ENCODE measurements around the gene C16orf82.
A peak's percentile ranks its signal among the peaks of the same experiment; 100 is the strongest.
"Not testable (repeated sequence)": the region's sequence is repeated elsewhere in the genome, so short reads cannot be mapped to it uniquely, and the experiment has no call there.

Gene C16orf82

DNA sequence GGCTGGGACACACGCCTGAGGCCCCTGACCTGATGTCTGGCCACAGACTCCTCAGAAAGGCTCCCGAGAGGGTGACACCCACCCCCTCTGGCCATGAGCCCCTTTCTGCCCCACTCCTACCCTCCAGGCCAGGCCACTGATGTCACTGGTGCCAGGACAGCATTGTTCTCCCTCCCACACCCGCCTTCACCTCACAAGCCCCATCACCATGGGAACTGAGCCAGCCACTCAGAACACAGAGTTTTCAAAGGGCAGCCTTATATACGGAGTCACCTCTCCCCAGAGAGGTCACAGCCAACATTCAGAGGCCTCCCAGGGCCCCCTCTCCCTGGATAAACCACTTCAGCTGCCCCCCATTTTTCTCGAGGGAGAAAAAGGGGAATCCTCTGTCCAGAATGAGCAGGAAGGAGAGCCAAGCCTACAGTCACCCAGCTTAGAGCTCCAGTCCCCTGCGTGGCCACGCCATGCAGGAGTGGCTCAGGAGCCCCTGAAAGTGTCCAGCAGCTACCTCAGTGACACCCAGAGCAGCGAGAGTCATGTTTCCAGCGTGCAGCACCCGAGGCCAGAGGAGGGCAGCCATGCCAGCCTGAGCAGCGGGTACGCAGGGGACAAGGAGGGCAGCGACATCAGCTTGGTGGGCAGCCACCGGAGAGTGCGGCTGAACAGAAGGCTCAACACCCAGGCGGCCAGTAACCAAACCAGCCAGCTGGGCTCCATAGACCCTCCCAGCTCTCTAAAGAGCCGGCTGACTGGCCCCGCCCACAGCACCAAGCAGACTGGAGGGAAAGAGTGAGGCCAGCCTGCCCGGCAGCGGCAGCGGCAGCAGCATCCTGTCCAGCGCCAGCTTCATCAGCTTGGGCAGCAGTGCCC is at the start of gene C16orf82:
C16orf82 (plus strand) TSS at position 260 of the 870 bp plus-strand sequence.
- DNase-seq = peak; percentile 2

DNA sequence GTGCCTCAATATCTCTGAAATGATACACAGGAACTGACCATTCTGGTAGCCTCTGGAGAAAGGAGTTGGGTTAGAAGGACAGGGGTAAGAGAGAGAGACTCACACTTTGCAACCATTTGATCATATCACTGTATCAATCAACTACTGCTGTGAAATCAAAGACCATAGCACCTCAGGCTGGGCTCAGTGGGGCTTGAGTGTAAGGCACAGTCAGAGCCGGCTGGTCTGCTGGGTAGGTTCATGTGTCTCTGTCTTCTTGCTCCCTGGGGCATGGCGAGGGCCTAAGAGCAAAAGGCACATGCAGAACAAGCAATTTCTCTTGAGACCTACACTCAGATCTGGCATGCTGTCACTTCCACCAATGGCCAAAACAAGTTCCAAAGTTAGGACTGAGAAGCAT is 46.7 kb upstream of the C16orf82 start:
- DNase-seq = no peak

DNA sequence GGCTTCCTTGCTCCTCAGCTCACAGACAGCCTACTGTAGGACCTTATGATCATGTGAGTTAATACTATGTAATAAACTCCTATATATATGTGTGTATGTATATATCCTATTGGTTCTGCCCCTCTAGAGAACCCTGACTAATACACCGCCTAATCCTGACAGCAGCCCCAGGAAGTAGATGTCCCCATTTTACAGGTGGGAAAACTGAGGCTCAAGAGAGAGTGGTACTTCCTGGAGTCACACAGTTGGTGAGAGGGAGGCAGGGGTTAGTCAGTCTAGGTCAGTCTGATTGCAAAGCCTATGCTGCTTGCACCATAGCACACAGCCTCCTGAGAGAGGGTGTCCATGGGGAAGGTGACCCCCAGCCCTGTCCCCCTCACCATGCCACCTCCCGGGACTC is 42.7 kb upstream of the C16orf82 start:
- no peak for DNase-seq

DNA sequence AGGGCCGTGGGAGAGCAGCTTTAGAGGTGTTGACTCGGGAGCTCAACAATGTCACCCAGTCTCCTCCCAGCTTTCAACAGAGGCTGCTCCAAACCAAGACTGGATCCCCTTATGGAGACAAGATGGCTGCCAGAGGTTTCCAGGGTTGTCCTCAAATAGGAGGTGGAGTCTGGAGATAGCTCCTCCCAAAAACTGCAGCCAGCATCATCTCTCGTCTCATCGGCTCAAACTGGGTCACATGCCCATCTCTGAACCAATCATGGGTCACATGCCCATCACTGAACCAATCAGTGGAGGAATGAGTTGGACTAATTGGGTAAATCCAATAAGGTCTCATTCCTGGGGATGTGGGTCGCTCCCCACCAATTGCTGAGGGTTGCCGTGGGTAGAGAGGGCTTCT is 41.1 kb upstream of the C16orf82 start:
- no peak for DNase-seq

DNA sequence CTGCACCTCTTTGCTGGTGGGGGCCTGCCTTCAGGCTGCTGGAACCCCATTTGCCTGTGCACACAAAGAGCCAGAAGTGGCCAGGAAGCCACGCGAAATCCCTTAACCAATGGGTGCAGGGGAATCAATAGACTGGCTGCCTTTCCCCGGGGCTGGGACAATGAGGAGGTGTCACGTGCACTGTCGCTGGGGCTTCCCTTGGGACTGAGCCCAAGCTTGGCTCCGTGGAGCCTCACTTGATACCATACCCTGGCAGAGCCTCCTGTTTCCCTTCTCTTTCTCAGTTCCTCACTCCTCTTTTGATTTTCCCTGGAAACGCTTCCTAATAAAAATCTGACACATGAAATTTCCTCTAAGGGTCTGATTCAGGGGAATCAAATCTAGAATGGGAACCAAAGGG is 38.8 kb upstream of the C16orf82 start:
- DNase-seq = no peak

DNA sequence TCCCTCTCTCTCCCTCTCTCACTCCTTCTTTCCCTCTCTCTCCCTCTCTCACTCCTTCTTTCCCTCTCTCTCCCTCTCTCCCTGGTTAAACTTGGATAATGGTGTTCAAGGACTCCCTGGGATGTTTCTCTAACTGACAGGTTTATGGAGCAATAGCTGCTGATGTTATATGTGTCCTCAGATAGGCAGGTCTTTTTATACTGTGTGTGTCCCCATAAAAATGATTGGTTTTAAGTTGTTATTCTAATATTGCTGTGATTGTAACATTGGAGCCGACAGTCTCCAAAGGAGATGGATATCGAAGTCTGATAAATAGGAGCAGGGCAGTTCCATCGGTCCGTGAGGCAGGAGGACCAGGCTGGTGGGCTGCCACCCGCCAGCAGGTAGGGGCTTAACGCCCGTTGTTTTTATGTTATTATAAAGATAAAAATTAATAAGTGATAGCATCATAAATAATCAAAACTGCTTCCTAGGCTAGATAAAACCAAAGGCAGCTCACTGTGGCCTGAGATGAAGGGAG is 38.1 kb upstream of the C16orf82 start:
- no peak for DNase-seq

DNA sequence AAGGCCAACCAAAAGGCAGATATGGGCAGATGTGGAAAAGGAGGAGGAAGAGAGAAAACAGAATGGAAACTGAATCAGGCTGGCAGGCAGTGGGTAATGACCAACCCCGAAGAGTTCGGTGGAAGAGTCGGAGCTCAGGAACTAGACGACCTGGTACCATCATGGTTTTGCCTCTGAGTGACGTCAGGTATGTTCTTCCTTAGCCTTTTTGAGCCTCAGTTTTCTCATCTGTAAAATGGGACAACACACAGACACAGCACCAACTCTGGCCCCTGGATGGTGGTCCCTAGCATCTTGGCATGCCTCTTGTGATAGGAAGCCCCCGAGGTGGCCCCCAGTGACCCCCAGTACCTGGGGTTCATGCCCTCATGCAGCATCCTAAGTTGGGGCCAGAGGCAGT is 37.2 kb upstream of the C16orf82 start:
- no peak for DNase-seq

DNA sequence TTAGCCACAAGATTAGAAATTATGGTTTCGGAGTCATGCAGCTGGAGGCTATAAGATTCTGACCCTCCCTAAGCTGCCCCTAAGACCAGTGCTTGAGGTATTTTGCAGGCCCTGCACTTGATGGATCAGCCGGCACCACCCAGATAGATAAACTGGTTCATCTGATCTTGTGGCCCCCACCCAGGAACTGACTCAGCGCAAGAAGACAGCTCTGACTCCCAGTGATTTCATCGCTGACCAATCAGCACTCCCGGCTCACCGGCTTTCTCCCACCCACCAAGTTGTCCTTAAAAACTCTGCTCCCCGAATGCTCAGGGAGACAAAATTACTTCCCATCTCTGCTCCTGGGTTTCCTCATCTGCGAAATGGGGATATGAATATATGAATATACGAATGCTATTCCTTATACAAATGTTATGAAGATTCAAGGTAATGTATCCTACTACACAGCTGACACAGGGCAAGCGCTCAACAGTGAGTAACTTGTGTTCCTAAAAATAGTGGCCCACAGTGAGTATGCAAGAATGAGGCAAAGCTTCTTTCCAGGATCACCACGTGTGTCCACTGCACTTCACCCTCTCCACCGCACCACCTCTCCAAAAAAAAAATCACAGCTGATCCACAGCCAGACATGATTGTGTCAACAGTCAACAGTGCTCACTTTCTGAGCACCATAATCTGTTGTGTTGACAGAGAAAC is 33.3 kb upstream of the C16orf82 start:
- DNase-seq = no peak

DNA sequence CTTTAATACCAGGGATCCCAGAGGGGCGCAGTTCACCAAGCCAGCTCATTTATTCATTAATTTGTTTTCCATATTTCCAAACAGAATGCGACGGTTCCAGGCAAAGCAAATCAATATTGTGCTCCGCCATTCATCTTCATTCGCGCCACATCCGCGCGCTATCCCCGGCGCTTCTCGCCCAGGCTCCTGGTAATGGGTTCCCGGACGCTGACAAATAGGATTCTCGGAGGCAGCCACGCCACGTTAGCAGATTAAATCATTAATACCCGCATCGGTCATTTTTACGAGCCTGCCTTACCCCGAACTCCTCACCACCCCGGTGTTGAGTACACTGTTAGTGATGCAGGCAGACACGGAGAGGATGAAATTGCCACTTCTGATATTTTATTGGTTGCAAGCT is 26.0 kb upstream of the C16orf82 start:
- DNase-seq = no peak

DNA sequence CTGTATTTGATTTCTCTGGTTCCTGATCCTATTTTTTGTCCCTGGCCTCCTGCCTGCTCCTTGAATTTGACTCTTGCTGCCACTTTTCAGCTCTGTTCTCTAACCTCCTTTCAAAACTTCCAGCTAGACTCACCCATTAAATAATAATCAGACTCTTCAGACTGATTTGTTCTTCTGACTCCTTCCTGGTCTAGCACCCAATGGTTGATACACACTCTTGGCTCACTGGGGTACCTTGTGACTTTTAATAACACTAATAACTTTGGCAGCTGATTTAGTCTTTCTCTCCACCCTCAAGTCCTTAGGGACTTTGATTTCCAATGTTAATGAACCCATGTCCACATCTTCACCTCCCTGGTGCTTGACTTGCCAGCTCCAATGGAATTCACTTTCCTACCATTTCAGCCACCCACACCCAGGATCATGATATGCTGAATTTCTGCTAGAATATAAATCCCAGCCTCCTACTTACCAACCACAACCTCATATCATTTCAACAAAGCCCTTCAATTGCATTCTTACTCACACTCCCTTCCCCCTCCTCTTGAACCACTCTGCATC is 19.7 kb upstream of the C16orf82 start:
- DNase-seq = no peak

DNA sequence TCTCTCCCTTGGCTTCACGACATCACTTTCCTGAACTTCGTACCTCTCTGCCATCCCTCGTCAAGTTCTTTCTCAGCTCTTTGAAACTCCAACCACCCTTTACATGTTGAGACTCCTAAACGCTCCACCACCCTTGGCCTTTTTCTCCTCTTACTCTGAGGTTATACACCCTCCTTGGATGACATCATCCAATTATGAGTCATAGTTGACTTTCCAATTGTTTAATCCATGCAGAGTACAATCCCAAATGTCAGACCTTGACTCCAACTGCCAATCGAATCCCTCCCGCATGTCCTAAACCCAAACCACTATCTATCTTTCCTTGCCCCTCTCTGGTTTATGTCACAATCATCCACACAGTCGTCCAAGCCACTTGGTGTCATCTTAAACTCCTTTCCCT is 18.4 kb upstream of the C16orf82 start:
- no peak for DNase-seq

DNA sequence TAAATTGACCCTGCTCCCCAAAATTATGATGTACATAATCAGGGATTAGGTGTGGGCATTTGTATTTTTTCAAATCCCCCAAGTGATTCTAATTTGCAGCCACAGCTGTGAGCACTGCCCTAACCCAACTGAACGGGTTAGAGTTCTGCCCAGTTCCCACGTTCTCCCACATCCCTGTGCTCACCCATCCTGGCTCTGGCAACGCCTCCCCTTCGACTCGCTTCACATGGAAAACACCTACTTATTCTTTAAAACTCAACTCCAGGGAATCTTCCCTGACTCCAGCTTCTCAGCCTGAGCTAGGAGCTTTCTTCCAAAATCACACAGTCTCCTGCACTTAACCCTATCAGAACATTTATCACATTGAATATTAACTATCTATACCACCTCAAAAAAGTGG is 17.6 kb upstream of the C16orf82 start:
- no peak for DNase-seq

DNA sequence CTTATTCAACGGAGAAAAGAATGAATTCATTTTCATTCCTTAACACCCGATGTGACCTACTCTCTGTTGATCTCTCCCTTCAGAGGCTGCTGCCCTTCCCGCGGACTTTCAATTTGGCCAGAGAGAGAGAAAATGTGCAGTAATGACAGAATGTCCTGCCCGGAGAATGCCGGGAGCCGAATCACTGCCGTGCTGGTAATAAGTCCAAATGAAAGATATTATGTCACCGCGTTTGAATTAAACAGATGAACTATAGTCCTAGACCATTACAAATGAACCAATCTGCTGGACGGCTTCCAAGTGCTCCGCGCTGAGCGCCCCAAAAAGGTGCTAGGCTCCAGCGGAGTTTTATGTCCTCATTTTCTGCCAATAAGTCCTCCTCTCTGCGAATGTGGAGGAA is 14.7 kb upstream of the C16orf82 start:
- DNase-seq = no peak

DNA sequence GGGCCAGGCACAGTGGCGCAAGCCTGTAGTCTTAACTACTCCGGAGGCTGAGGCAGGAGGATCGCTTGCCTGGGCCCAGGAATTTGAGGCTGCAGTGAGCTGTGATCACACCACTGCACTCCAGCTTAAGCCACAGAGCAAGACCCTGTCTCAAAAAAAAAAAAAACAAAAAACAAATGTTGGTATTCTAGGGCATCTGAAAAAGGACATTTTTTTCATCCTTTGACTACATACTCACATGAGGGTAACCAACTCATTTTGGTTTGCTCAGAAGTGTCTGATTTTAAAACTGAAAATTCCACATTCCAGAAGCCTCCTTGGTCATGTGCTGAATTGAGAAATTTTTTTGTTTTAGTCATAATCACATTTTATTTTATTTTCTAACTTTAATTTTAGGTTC is 12.7 kb upstream of the C16orf82 start:
- no peak for DNase-seq

DNA sequence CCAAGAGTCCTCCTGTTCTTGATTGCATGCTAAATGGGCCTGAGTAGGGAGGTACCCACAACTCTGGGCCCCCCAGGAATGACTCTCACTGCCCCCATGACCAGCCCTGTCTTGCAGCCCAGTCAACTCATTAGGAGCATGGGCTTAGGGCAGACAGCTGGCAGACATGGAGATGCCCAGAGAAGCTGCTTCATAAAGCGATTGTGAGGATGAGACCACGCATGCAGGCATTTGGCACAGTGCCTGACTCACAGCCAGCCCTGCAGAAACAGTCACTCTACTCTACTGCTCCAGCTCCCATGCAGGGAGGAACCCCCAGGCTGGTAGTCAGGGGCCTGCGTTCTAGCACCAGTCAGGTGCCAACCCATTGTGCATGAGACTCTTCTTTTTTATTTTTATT is 8.4 kb upstream of the C16orf82 start:
- DNase-seq = no peak

DNA sequence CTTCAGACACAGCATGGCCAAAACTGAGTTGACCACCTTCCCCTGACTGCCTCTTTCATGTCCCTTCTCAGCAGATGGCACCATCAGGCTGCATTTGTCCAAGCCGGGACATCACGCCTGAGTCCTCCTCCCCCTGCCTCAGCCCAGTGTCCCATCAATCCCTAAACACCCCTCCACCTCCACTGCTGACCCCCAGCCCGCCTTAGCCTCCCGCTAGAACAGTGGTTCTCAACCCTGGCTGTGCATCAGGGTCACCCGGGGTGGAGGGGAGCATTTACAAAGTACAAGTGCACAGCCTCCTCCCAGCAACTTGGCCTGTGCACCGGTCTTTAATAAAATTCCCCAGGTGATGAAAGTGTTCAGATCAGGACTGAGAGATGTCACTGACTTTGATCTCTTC is 4.0 kb downstream of the C16orf82 start:
- DNase-seq = no peak

DNA sequence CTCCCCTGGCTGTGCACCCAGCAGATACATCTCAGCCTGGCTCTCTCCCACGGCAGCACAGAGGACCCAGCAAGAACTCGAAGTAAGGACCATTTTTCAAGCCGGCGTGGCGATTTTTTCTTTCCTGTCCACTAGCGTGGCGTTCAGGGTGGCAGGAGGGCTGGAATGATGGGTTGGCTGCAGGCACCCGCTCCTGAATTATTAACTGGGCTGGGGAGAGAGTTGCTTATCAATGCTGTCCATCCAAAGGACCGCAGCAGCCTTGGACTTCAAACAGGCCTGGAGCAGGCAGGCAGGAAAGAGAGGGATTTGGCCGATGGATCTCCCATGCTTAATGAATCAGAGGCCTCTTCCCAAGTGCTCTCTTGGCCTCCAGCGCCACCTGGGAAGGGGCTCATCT is 7.0 kb downstream of the C16orf82 start:
- no peak for DNase-seq

DNA sequence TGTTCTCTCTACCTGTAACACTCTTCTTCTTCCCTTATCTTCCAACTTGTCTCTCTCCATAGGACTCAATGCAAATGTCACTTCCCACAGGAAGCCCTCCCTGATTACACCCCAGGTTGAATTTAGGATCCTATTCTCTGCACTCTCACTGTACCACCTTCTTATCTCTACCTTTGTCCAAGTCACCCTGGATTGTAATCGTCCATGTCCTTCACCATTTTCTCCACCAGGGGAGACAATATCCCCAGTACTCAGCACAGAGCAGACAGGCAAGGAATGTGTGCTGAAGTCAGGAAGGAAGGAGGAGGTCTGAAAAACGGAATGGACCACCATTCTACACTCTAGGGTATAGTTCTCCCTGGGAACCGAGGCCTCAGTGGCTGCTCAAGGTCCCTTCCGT is 14.2 kb downstream of the C16orf82 start:
- DNase-seq = no peak

DNA sequence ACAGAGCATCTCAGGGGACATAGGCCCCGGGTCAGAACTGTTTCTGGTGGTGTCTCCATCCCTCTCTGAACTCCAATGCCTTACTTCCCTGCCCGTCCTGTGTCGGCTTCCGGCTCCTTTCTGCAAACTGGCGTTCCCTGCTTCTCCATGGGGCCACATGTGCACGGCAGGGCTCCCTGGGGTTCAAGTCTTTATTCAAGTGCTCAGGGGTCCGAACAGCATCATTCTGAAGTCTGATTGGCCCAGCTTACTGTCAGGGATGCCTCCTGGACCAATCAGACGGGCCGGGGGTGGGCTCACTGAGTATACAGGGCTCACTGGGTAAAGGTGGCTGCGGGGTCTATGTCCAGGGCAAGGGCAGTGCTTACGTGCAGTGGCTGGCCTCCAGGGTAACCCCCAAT is 17.1 kb downstream of the C16orf82 start:
- DNase-seq = no peak

DNA sequence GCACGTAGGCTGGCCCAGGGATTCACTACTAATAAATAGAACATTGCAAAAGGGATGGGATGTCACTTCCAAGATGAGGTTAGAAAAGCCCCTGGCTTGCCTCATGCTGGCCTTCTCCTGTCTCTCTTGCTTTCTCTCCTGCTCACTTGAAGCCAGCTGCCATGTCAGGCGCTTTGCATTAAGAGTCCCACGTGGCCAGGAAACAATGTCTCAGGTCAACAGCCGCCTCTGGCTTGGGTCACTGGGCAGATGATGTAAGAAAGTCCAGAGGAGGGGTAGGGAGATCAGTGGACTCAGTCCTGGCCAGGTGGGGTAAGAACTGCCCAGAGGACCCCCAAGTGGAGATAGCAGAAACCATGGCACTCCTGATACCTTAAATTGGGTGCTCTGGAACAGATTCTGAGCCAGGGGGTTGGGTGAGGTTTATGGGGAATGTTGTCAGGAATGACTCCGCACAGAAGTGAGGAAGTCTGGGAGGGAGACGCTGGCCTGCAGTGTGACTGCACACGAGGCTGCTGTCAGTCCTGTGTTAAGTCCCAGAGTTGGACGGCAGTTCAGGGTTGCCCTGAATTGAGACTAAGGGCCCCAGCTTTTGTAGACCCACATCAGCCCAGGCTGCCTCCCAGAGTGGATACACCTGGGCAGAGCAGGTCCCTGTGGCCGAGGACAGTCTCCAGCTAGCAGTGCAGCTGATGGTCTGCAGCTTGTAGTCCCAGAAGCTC is 17.7 kb downstream of the C16orf82 start:
- DNase-seq = no peak

DNA sequence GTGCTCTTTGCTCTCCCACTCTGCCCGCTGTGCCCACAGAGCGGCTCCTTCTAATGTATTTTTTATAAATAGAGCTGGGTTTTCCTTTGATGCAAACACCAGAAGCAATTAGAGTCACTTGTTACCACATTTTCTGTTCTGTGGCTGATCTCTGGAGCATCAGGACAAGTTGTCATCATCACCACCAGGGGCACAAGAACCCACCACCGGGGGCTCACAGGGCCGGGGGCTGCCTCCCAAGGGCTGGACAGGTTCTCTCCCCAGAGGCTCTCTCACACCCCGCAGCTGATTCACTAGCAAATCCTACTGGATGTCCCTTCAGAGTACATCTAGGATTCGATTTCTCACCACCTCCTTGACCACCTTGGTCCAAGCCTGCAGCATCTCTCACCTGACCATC is 18.5 kb downstream of the C16orf82 start:
- DNase-seq = no peak

DNA sequence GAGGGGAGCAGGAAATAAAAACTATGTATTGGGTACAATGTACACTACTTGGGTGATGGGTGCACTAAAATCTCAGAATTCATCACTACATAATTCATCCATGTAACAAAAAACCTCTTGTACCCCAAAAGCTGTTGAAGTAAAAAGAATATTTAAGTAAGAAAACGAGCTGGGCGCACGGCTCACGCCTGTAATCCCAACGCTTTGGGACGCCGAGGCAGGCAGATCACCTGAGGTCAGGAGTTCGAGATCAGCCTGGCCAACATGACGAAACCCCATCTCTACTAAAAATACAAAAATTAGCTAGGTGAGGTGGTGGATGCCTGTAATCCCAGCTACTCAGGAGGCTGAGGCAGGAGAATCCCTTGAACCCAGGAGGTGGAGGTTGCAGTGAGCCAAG is 19.3 kb downstream of the C16orf82 start:
- DNase-seq = not testable (repeated sequence)

DNA sequence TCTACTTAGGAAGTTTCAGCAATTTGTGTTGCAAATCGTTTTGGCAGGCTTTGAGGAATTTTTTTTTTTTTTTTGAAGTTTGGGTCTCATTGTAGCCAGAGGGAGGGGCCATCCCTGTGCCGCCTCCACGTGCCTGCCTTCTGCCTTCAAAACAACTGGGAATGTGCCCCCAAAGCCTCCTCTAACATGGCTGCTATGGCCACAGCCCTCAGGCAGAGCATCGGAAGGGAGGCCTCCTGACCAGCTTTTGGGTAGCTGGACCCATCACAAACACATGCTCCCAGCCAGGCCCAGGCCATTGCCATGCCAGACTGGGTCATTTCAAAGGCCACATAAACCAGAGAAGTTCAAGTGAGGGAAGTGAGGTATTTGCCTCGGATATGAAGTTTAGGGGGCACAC is 21.5 kb downstream of the C16orf82 start:
- no peak for DNase-seq
